H9 (cell line): ENCODE measurements around the gene FRS3. TPM values are rescaled to one million over a fixed set of nuclear protein-coding genes. Genes with fewer than 3 reads are reported as not detected.

Experiments used
- DNase-seq: peaks from one replicate; pipeline ENCODE4 v3.0.0-alpha.2; 2017
- H2AFZ ChIP-seq: one replicate; pipeline ENCODE4 v1.6.1; 2013; ENCODE audit warnings: mild to moderate bottlenecking, low read length, control low read depth, moderate library complexity
- H2AK5ac ChIP-seq: 2 replicates; pipeline ENCODE4 v1.6.1; 2013; ENCODE audit warnings: low read length, control low read depth, mixed read lengths; ENCODE audit not compliant: insufficient read length
- H2BK120ac ChIP-seq: one replicate; pipeline ENCODE4 v1.6.1; 2013; ENCODE audit warnings: low read depth, mild to moderate bottlenecking, low read length, control low read depth, inconsistent platforms; ENCODE audit not compliant: poor library complexity, severe bottlenecking
- H2BK12ac ChIP-seq: 2 replicates; pipeline ENCODE4 v1.6.1; 2013; ENCODE audit warnings: low read length, control low read depth, mixed read lengths, low read depth; ENCODE audit not compliant: insufficient read length
- H2BK15ac ChIP-seq: 2 replicates; pipeline ENCODE4 v1.6.1; 2013; ENCODE audit warnings: low read depth, low read length, control low read depth
- H2BK20ac ChIP-seq: one replicate; pipeline ENCODE4 v1.6.1; 2013; ENCODE audit warnings: low read depth, mild to moderate bottlenecking, low read length, control low read depth, inconsistent platforms; ENCODE audit not compliant: poor library complexity, severe bottlenecking
- H2BK5ac ChIP-seq: 2 replicates; pipeline ENCODE4 v1.6.1; 2013; ENCODE audit warnings: low read length, control low read depth, mixed read lengths; ENCODE audit not compliant: insufficient read length
- H3K14ac ChIP-seq: 2 replicates; pipeline ENCODE4 v1.6.1; 2013; ENCODE audit warnings: low read length, control low read depth; ENCODE audit not compliant: insufficient read depth
- H3K18ac ChIP-seq: 2 replicates; pipeline ENCODE4 v1.6.1; 2013; ENCODE audit warnings: low read depth, mild to moderate bottlenecking, mixed read lengths, low read length, control low read depth; ENCODE audit not compliant: insufficient read length
- H3K23ac ChIP-seq: 2 replicates; pipeline ENCODE4 v1.6.1; 2013; ENCODE audit warnings: low read length, control low read depth, mixed read lengths, low read depth; ENCODE audit not compliant: insufficient read length
- H3K23me2 ChIP-seq: 2 replicates; pipeline ENCODE4 v1.6.1; 2013; ENCODE audit warnings: low read depth, mild to moderate bottlenecking, mixed read lengths, low read length, control low read depth; ENCODE audit not compliant: insufficient read length, poor library complexity, severe bottlenecking
- H3K27ac ChIP-seq: 2 replicates; pipeline ENCODE4 v1.5.1; 2013; ENCODE audit warnings: low read length, control low read depth, mixed read lengths, low read depth; ENCODE audit not compliant: insufficient read length
- H3K27me3 ChIP-seq: 2 replicates; pipeline ENCODE4 v1.6.1; 2013; ENCODE audit warnings: low read length, control low read depth, inconsistent platforms; ENCODE audit not compliant: insufficient read depth
- H3K4ac ChIP-seq: 2 replicates; pipeline ENCODE4 v1.6.1; 2013; ENCODE audit warnings: low read depth, mild to moderate bottlenecking, control low read depth, inconsistent platforms, low read length, moderate library complexity
- H3K4me1 ChIP-seq: 2 replicates; pipeline ENCODE4 v1.6.1; 2013; ENCODE audit warnings: low read length, control low read depth, inconsistent platforms; ENCODE audit not compliant: insufficient read depth
- H3K4me2 ChIP-seq: 2 replicates; pipeline ENCODE4 v1.6.1; 2013; ENCODE audit warnings: low read length, control low read depth, mixed read lengths; ENCODE audit not compliant: insufficient read length, insufficient read depth
- H3K56ac ChIP-seq: 2 replicates; pipeline ENCODE4 v1.6.1; 2013; ENCODE audit warnings: low read depth, mild to moderate bottlenecking, mixed read lengths, low read length, control low read depth; ENCODE audit not compliant: insufficient read length
- H3K79me1 ChIP-seq: 2 replicates; pipeline ENCODE4 v1.6.1; 2013; ENCODE audit warnings: low read depth, mild to moderate bottlenecking, moderate library complexity, low read length, control low read depth, inconsistent platforms; ENCODE audit not compliant: insufficient read depth, poor library complexity, severe bottlenecking
- H3K79me2 ChIP-seq: 2 replicates; pipeline ENCODE4 v1.6.1; 2013; ENCODE audit warnings: low read length, control low read depth, inconsistent platforms; ENCODE audit not compliant: insufficient read depth
- H3K9ac ChIP-seq: 2 replicates; pipeline ENCODE4 v1.6.1; 2013; ENCODE audit warnings: low read length, control low read depth, mixed read lengths; ENCODE audit not compliant: insufficient read length; ENCODE audit errors: extremely low read depth
- H3K9me3 ChIP-seq: one replicate; pipeline ENCODE4 v1.6.1; 2013; ENCODE audit warnings: low read depth, low read length, inconsistent platforms; ENCODE audit not compliant: control insufficient read depth
- H3T11ph ChIP-seq: one replicate; pipeline ENCODE4 v1.6.1; 2013; ENCODE audit warnings: mild to moderate bottlenecking, low read length, control low read depth, inconsistent platforms
- H4K20me1 ChIP-seq: one replicate; pipeline ENCODE4 v1.6.1; 2013; ENCODE audit not compliant: control insufficient read depth, insufficient read length, insufficient read depth
- H4K5ac ChIP-seq: 2 replicates; pipeline ENCODE4 v1.6.1; 2013; ENCODE audit warnings: low read depth, mild to moderate bottlenecking, mixed read lengths, low read length, control low read depth; ENCODE audit not compliant: insufficient read length
- H4K8ac ChIP-seq: replicated peaks from 2 replicates; pipeline ENCODE4 v1.6.1; 2013; ENCODE audit warnings: low read length, control low read depth, mixed read lengths, low read depth; ENCODE audit not compliant: insufficient read length
- H4K91ac ChIP-seq: 2 replicates; pipeline ENCODE4 v1.6.1; 2013; ENCODE audit warnings: low read depth, mild to moderate bottlenecking, moderate library complexity, mixed read lengths, low read length, control low read depth; ENCODE audit not compliant: insufficient read length
- H3K27ac Mint-ChIP-seq, 3 experiments: 2 replicates in 2 of 3; 3 replicates in 1 of 3; pipeline ENCODE4 v1.8.0; 2020 to 2021; ENCODE audit warnings: mixed read lengths in 3 of 3, mild to moderate bottlenecking in 1 of 3, moderate library complexity in 1 of 3
- H3K27me3 Mint-ChIP-seq: 2 replicates; pipeline ENCODE4 v1.8.0; 2021; ENCODE audit warnings: low read depth, mild to moderate bottlenecking, moderate library complexity, mixed read lengths
- H3K36me3 Mint-ChIP-seq, 3 experiments: 2 replicates in 2 of 3; 3 replicates in 1 of 3; pipeline ENCODE4 v1.8.0; 2020 to 2021; ENCODE audit warnings: low read depth in 3 of 3, mixed read lengths in 3 of 3; ENCODE audit not compliant: insufficient read depth in 1 of 3
- H3K4me1 Mint-ChIP-seq, 2 experiments: 2 replicates each; pipeline ENCODE4 v1.8.0; 2020; ENCODE audit warnings: mixed read lengths in 2 of 2
- H3K4me3 Mint-ChIP-seq, 2 experiments: 2 replicates in 1 of 2; 3 replicates in 1 of 2; pipeline ENCODE4 v1.8.0; 2020 to 2021; ENCODE audit warnings: mild to moderate bottlenecking in 2 of 2, mixed read lengths in 2 of 2, moderate library complexity in 1 of 2
- H3K9me3 Mint-ChIP-seq, 2 experiments: 2 replicates in 1 of 2; 3 replicates in 1 of 2; pipeline ENCODE4 v1.8.0; 2020; ENCODE audit warnings: mild to moderate bottlenecking in 2 of 2, mixed read lengths in 2 of 2, moderate library complexity in 1 of 2
- WGBS: extraction: QIAGEN DNeasy Blood & Tissue Kit; methylation state at CpG from one replicate; pipeline ENCODE4 v1.1.7; 2013; ENCODE audit warnings: missing lambda C conversion rate, low lambda C conversion rate, mixed read lengths; ENCODE audit not compliant: insufficient read length; ENCODE audit errors: extremely low coverage; 5-methylcytosine and 5-hydroxymethylcytosine counted together
- total RNA-seq: library from RNA; stranded (reverse); gene quantifications from 2 replicates; pipeline ENCODE4 v1.2.1, GENCODE V29; 2021
- TF ChIP-seq, protein P1 (sequence below): fragments of 200-600 bp; sonication (generic); conservative IDR thresholded peaks from 3 replicates; pipeline ENCODE4 v1.8.0; 2021; ENCODE audit warnings: antibody characterized with exemption, mild to moderate bottlenecking

FRS3 gene
- total RNA-seq, 1 experiment from 2014 or later: 4.8 TPM

DNA sequence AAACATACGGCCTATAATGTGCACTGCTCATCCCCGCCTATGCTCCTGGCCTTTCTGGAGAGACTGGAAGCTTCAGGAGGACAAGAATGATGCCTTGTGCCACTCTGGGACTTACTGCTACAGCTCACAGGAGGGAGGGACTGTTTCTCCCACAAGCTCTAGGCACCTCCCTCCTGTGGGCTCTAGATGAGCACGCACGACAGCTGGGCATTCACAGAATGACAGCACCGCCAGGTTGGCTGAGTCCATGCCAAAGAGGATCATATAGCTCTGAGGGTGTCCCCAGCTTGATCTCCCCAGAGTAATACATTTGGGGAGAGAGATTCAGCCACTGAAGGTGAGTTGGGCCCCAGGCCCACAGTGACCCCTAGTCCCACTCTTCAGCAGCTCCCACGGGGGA lies 22.4 kb downstream of the FRS3 start:
- H2BK12ac ChIP-seq: no peak overlapping the region
- H2AK5ac ChIP-seq: no peak overlapping the region
- Mint-ChIP-seq H3K36me3 (no peaks in the 10 kb centered on the region), H3K27me3 (peaks cover 14% of the 10 kb centered on the region), H3K4me3 (no peak overlapping the region), H3K9me3 (no peaks in the 10 kb centered on the region), H3K4me1 (peaks cover 5 to 9% of the 10 kb centered on the region in 2 experiments; a peak in 3 of 4 replicates), H3K27ac (no peak overlapping the region)
- no peak overlapping the region for H3K27ac ChIP-seq
- H2BK5ac ChIP-seq: no peak overlapping the region
- DNase-seq: no peak
- no peaks in the 10 kb centered on the region for H3K79me1 ChIP-seq
- H3K4ac ChIP-seq: no peak overlapping the region
- H4K20me1 ChIP-seq: no peaks in the 10 kb centered on the region
- no peak overlapping the region for H3T11ph ChIP-seq
- H3K23ac ChIP-seq: no peak overlapping the region
- no peak overlapping the region for H3K14ac ChIP-seq
- H2BK15ac ChIP-seq: no peak overlapping the region
- no peaks in the 10 kb centered on the region for H3K9me3 ChIP-seq
- H3K79me2 ChIP-seq: no peaks in the 10 kb centered on the region
- H3K4me1 ChIP-seq: no peaks in the 10 kb centered on the region
- H4K5ac ChIP-seq: no peak overlapping the region
- H2BK120ac ChIP-seq: no peak overlapping the region
- no peak overlapping the region for H3K4me2 ChIP-seq
- no CpG with 5 or more reads among the region's 6 CpGs for WGBS
- H4K91ac ChIP-seq: no peak overlapping the region
- H2BK20ac ChIP-seq: no peak overlapping the region
- no peak overlapping the region for H2AFZ ChIP-seq
- H3K56ac ChIP-seq: no peak overlapping the region
- H4K8ac ChIP-seq: no peak overlapping the region
- H3K18ac ChIP-seq: no peak overlapping the region
- H3K27me3 ChIP-seq: no peaks in the 10 kb centered on the region
- H3K23me2 ChIP-seq: no peaks in the 10 kb centered on the region
- TF ChIP-seq, protein P1, sequence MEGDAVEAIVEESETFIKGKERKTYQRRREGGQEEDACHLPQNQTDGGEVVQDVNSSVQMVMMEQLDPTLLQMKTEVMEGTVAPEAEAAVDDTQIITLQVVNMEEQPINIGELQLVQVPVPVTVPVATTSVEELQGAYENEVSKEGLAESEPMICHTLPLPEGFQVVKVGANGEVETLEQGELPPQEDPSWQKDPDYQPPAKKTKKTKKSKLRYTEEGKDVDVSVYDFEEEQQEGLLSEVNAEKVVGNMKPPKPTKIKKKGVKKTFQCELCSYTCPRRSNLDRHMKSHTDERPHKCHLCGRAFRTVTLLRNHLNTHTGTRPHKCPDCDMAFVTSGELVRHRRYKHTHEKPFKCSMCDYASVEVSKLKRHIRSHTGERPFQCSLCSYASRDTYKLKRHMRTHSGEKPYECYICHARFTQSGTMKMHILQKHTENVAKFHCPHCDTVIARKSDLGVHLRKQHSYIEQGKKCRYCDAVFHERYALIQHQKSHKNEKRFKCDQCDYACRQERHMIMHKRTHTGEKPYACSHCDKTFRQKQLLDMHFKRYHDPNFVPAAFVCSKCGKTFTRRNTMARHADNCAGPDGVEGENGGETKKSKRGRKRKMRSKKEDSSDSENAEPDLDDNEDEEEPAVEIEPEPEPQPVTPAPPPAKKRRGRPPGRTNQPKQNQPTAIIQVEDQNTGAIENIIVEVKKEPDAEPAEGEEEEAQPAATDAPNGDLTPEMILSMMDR: no peak
- H3K9ac ChIP-seq: no peak overlapping the region
